Upper lobe of right lung (tissue), 1 donor: Measurements from ENCODE around the gene C14orf39. TPM values are rescaled to one million over a fixed set of nuclear protein-coding genes. Genes with fewer than 3 reads are reported as not detected.

Experiments used
- ATAC-seq: fragments of 200-7000 bp; cut with Tn5 transposase; one replicate; pipeline ENCODE4 v1.9.1; 2020; ENCODE audit warnings: mild to moderate bottlenecking, moderate library complexity
- DNase-seq: peaks from one replicate; pipeline ENCODE4 v3.0.0-alpha.2; 2020
- H3K27ac ChIP-seq: fragments of 200-600 bp; one replicate; pipeline ENCODE4 v1.8.0; 2022
- H3K27me3 ChIP-seq: fragments of 200-600 bp; one replicate; pipeline ENCODE4 v1.8.0; 2022; ENCODE audit warnings: mild to moderate bottlenecking
- H3K36me3 ChIP-seq: fragments of 200-600 bp; one replicate; pipeline ENCODE4 v1.8.0; 2022
- H3K4me1 ChIP-seq: fragments of 200-600 bp; one replicate; pipeline ENCODE4 v1.8.0; 2022
- H3K4me3 ChIP-seq: fragments of 200-600 bp; one replicate; pipeline ENCODE4 v1.8.0; 2022; ENCODE audit warnings: mild to moderate bottlenecking
- H3K9me3 ChIP-seq: fragments of 200-600 bp; one replicate; pipeline ENCODE4 v1.8.0; 2022
- CTCF ChIP-seq: fragments of 200-600 bp; IDR thresholded peaks from one replicate; pipeline ENCODE4 v1.8.0; 2022; ENCODE audit warnings: antibody characterized with exemption
- intact Hi-C: fragments of 100-400 bp; cut with DNase I; formaldehyde crosslinking; loops from one replicate; pipeline ENCODE4 v1.11.0; 2022
- total RNA-seq: library from RNA; stranded (reverse); fragmentation: NEBNext Ultra II Directional; extraction: Animal tissue kit (Norgen Biotek cat#: 25700); gene quantifications from one replicate; pipeline ENCODE4 v1.2.1, GENCODE V29; 2021
- donor health status: DM: no; HTN: yes; CAD: no; lungs with severe emphysema.

The C14orf39 gene
- total RNA-seq, 1 donor from 2014 or later, result not detected

- intact Hi-C loops, result no loop called here
- TF ChIP-seq CTCF, result no peak
- no peaks in the 10 kb centered on the region for H3K4me1 ChIP-seq
- H3K27me3 ChIP-seq, result no peaks in the 10 kb centered on the region
- H3K9me3 ChIP-seq, result no peaks in the 10 kb centered on the region
- no peak for DNase-seq
- H3K27ac ChIP-seq, result no peak overlapping the region
- H3K4me3 ChIP-seq, result no peak overlapping the region
- H3K36me3 ChIP-seq, result no peaks in the 10 kb centered on the region
- no peak for ATAC-seq
Observed at GRCh38 chr14:60396718-60397343, 89.0 kb downstream of the C14orf39 start.

Other genes starting within 250 kb of the C14orf39 start
- 50.2 TPM for gene PPM1A, start 236.8 kb downstream of the C14orf39 start, total RNA-seq
- gene SIX6, start 23.1 kb upstream of the C14orf39 start, total RNA-seq, result not detected
- 0.14 TPM for gene SIX1, start 163.4 kb upstream of the C14orf39 start, total RNA-seq
- 0.69 TPM for gene SIX4, start 238.3 kb upstream of the C14orf39 start, total RNA-seq
- gene MNAT1, start 248.7 kb upstream of the C14orf39 start, total RNA-seq, result 25.5 TPM